PFSK-1 (cell line): ENCODE measurements around the gene CDK13.
A peak's percentile ranks its signal among the peaks of the same experiment; 100 is the strongest.

Experiments used
- FOXP2 ChIP-seq: optimal IDR thresholded peaks from 2 replicates; pipeline ENCODE3; 2011; ENCODE audit warnings: borderline replicate concordance, control low read depth, inconsistent platforms; ENCODE audit not compliant: insufficient read depth; ENCODE audit errors: extremely low read length, extremely low read depth
- POLR2AphosphoS5 ChIP-seq: IDR thresholded peaks from 2 replicates; pipeline ENCODE4 v1.6.1; 2012; ENCODE audit warnings: low read depth, mild to moderate bottlenecking, control low read depth, low read length, moderate library complexity
- SIN3A ChIP-seq: IDR thresholded peaks from 2 replicates; pipeline ENCODE4 v1.6.1; 2012; ENCODE audit warnings: mild to moderate bottlenecking, low read length, moderate library complexity, borderline replicate concordance; ENCODE audit not compliant: insufficient read depth
- TAF1 ChIP-seq: IDR thresholded peaks from 2 replicates; pipeline ENCODE4 v1.6.1; 2012; ENCODE audit warnings: low read length, control low read depth, borderline replicate concordance; ENCODE audit not compliant: insufficient read depth
- TF ChIP-seq, protein P1 (sequence below), 2 experiments: IDR thresholded peaks; 2 replicates each; pipeline versions ENCODE4 v1.6.1 to v1.8.0; 2011 to 2012; ENCODE audit warnings: low read depth in 2 of 2, low read length in 2 of 2, control low read depth in 1 of 2, inconsistent platforms in 1 of 2, mild to moderate bottlenecking in 1 of 2, moderate library complexity in 1 of 2; ENCODE audit not compliant: insufficient read depth in 1 of 2

Gene CDK13

DNA sequence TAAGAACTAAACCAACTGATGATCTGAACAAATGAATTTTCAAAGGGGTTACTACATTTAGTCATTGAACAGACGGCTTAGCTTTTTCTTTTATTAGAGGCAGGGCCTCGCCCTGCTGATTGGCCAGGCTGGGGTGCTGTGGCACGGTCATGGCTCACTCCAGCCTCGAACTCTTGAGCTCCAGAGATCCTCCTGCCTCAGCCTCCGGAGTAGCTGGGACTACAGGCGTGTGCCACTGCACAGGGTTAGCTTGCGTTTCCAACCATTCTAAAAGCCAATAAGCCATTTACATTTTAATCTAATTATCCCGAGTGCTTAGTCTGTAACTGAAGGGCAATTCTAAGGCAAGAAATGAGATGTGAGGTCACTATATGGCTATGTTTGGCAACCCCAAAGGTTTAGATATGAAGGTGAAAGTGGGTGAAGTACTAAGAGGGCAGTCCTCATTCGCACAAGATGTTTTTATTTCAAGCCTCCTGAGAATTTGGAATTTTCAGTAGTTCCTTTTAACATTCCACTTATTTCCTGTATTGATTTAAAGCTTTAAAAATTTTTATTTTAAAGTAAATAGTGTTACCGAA, 1.6 kb upstream of the CDK13 start:
- TF ChIP-seq, protein P1, sequence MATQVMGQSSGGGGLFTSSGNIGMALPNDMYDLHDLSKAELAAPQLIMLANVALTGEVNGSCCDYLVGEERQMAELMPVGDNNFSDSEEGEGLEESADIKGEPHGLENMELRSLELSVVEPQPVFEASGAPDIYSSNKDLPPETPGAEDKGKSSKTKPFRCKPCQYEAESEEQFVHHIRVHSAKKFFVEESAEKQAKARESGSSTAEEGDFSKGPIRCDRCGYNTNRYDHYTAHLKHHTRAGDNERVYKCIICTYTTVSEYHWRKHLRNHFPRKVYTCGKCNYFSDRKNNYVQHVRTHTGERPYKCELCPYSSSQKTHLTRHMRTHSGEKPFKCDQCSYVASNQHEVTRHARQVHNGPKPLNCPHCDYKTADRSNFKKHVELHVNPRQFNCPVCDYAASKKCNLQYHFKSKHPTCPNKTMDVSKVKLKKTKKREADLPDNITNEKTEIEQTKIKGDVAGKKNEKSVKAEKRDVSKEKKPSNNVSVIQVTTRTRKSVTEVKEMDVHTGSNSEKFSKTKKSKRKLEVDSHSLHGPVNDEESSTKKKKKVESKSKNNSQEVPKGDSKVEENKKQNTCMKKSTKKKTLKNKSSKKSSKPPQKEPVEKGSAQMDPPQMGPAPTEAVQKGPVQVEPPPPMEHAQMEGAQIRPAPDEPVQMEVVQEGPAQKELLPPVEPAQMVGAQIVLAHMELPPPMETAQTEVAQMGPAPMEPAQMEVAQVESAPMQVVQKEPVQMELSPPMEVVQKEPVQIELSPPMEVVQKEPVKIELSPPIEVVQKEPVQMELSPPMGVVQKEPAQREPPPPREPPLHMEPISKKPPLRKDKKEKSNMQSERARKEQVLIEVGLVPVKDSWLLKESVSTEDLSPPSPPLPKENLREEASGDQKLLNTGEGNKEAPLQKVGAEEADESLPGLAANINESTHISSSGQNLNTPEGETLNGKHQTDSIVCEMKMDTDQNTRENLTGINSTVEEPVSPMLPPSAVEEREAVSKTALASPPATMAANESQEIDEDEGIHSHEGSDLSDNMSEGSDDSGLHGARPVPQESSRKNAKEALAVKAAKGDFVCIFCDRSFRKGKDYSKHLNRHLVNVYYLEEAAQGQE (IDR thresholded peaks at IDR 0.05; ENCODE audit: insufficient read depth in 1 of 2, low read depth in 2 of 2, low read length in 2 of 2), result no peak
- TF ChIP-seq FOXP2 (no peak), TAF1 (no peak), POLR2AphosphoS5 (no peak), SIN3A (no peak)

DNA sequence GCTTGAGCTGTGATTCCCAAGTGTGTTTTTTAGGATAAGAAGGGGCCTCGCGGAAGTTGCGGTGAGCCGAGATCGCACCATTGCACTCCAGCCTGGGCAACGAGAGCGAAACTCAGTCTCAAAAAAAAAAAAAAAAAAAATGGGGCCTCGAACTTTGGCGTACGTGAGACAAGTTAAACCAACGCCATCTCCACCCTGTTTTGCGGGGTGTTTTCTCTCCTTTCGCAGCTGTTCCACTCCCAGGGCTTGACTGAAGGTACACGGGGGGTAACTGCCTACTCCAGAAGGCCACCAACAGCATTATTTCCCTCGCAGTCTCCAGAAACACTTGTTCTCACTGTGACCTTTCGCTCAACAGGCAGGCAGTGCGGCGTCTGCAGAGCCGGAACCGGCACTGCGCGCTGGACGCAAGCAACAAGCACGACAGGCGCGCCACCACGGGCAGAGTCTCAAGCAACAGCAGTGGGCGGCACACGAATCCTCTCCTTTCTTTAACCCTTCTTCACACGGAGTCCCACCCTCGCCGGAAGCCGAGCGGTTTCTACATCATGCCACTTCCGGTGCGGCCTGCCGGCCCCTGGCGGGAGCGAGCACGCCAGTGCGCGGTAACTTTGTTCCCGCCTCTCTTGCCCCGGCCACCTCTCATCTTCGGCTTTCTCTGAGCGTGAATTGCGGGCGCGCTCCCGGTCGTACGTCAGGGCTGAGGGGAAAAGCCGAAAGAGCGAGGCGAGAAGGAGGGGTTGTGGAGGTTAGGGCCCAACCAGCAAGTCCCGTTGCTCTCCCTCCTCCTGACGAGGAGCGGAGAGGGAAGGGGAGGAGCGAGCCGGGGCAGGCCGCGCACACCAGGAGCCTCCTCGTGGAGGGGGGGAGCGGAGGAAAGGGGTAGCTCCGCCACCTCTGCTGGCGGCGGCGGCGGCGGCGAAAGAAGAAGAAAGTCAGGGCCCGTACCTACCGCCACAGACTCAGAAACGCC, 814 bp upstream of the CDK13 start:
- TF ChIP-seq, protein P1 (IDR thresholded peaks at IDR 0.05; ENCODE audit: insufficient read depth in 1 of 2, low read depth in 2 of 2, low read length in 2 of 2), result peak; percentile 49 to 62; a peak in 1 of 4 replicates
- TF ChIP-seq SIN3A (peak; percentile 92; the same call in 1 of the 2 replicates), POLR2AphosphoS5 (peak; percentile 87), TAF1 (peak; percentile 96; the same call in 1 of the 2 replicates), FOXP2 (peak; percentile 52)

DNA sequence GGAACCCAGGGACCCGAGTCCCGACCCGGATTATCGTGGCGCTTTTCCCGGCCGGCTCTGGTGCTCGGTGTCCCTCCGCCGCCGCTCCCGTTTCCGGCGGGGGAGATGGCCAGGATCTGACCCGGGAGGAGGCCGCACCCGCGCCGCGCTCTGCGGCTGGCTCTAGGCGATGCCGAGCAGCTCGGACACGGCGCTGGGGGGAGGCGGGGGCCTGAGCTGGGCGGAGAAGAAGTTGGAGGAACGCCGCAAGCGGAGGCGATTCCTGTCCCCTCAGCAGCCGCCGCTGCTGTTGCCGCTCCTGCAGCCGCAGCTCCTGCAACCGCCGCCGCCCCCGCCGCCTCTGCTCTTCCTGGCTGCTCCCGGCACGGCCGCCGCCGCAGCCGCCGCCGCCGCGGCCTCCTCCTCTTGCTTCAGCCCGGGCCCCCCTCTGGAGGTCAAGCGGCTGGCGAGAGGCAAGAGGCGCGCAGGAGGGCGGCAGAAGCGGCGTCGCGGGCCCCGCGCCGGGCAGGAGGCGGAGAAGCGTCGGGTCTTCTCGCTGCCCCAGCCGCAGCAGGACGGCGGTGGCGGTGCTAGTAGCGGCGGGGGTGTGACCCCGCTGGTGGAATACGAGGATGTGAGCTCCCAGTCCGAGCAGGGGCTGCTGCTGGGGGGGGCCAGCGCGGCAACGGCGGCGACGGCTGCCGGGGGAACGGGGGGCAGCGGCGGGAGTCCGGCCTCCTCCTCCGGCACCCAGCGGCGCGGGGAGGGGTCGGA, 593 bp downstream of the CDK13 start:
- TF ChIP-seq FOXP2, result no peak
- no peak for TF ChIP-seq POLR2AphosphoS5
- TF ChIP-seq SIN3A, result no peak
- no peak for TF ChIP-seq TAF1
- TF ChIP-seq, protein P1 (IDR thresholded peaks at IDR 0.05; ENCODE audit: insufficient read depth in 1 of 2, low read depth in 2 of 2, low read length in 2 of 2), result no peak

DNA sequence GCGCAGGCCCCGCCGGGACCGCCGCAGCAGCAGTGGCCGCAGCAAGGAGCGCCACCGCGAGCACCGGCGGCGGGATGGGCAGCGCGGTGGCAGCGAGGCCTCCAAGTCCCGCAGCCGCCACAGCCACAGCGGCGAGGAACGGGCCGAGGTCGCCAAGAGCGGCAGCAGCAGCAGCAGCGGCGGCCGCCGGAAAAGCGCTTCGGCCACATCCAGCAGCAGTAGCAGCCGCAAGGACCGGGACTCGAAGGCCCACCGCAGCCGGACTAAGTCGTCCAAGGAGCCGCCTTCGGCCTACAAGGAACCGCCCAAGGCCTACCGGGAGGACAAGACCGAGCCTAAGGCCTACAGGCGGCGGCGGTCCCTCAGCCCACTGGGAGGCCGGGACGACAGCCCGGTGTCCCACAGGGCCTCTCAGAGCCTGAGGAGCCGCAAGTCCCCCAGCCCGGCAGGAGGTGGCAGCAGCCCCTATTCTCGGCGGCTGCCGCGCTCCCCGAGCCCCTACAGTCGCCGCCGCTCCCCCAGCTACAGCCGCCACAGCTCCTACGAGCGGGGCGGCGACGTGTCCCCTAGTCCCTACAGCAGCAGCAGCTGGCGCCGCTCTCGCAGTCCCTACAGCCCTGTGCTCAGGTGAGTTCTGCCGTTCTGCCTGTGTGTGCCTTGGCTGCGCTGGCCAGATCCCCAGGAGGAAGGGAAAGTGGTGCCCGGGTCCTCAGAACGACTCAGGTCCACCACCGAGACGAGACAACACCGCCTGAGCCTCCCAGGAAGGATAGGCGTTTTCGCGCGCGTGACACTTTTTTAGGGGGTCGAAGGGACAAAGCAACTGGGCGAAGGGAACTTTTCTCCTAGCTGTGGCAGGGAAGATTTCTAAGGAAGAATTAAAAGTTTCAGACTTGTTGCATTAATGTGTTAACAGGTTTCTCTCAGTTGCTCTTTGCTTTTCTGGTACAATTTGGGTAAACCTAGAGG, 1.5 kb downstream of the CDK13 start:
- TF ChIP-seq TAF1 (no peak), SIN3A (0 out of 2 replicates have a peak, but pooled peaks have one; percentile 10), POLR2AphosphoS5 (no peak), FOXP2 (no peak)
